ENCODE data around the gene SDHAF1. TPM values are rescaled to one million over a fixed set of nuclear protein-coding genes. Genes with fewer than 3 reads are reported as not detected.

The SDHAF1 gene
- total RNA-seq, 3 donors from 2014 or later, result 18.1 to 22.0 (median 19.1) TPM

GRCh38 chr19:36026091-36026876 is 31.3 kb downstream of the SDHAF1 start:
- H3K4me1 ChIP-seq (ENCODE audit: low read depth), result no peaks in the 10 kb centered on the region
- intact Hi-C loops (cut with DNase I, micrococcal nuclease), result no loop called here
- no peaks in the 10 kb centered on the region for H3K36me3 ChIP-seq (ENCODE audit: low read depth)
- DNase-seq (no peak), ATAC-seq (no peak)
- H3K4me3 ChIP-seq, result no peak overlapping the region
- TF ChIP-seq, protein P1, sequence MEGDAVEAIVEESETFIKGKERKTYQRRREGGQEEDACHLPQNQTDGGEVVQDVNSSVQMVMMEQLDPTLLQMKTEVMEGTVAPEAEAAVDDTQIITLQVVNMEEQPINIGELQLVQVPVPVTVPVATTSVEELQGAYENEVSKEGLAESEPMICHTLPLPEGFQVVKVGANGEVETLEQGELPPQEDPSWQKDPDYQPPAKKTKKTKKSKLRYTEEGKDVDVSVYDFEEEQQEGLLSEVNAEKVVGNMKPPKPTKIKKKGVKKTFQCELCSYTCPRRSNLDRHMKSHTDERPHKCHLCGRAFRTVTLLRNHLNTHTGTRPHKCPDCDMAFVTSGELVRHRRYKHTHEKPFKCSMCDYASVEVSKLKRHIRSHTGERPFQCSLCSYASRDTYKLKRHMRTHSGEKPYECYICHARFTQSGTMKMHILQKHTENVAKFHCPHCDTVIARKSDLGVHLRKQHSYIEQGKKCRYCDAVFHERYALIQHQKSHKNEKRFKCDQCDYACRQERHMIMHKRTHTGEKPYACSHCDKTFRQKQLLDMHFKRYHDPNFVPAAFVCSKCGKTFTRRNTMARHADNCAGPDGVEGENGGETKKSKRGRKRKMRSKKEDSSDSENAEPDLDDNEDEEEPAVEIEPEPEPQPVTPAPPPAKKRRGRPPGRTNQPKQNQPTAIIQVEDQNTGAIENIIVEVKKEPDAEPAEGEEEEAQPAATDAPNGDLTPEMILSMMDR (IDR thresholded peaks at IDR 0.05), result no peak
- no peaks in the 10 kb centered on the region for H3K9me3 ChIP-seq

- no peak for ATAC-seq
- Histone ChIP-seq H3K4me3 (no peak overlapping the region), H3K9me3 (no peaks in the 10 kb centered on the region), H3K36me3 (ENCODE audit: low read depth) (no peaks in the 10 kb centered on the region), H3K4me1 (ENCODE audit: low read depth) (no peaks in the 10 kb centered on the region)
- TF ChIP-seq, protein P1 (IDR thresholded peaks at IDR 0.05), result no peak
- intact Hi-C loops (cut with DNase I, micrococcal nuclease), result no loop called here
- DNase-seq, result no peak
Observed at GRCh38 chr19:36027696-36028095, 32.7 kb downstream of the SDHAF1 start.

GRCh38 chr19:36028313-36029041 is 33.5 kb downstream of the SDHAF1 start:
- Histone ChIP-seq H3K4me3 (no peak overlapping the region), H3K4me1 (ENCODE audit: low read depth) (no peaks in the 10 kb centered on the region), H3K36me3 (ENCODE audit: low read depth) (no peaks in the 10 kb centered on the region), H3K9me3 (no peaks in the 10 kb centered on the region)
- DNase-seq, result no peak
- no peak for ATAC-seq
- intact Hi-C loops (cut with DNase I, micrococcal nuclease), result no loop called here
- TF ChIP-seq, protein P1 (IDR thresholded peaks at IDR 0.05), result no peak

DNA sequence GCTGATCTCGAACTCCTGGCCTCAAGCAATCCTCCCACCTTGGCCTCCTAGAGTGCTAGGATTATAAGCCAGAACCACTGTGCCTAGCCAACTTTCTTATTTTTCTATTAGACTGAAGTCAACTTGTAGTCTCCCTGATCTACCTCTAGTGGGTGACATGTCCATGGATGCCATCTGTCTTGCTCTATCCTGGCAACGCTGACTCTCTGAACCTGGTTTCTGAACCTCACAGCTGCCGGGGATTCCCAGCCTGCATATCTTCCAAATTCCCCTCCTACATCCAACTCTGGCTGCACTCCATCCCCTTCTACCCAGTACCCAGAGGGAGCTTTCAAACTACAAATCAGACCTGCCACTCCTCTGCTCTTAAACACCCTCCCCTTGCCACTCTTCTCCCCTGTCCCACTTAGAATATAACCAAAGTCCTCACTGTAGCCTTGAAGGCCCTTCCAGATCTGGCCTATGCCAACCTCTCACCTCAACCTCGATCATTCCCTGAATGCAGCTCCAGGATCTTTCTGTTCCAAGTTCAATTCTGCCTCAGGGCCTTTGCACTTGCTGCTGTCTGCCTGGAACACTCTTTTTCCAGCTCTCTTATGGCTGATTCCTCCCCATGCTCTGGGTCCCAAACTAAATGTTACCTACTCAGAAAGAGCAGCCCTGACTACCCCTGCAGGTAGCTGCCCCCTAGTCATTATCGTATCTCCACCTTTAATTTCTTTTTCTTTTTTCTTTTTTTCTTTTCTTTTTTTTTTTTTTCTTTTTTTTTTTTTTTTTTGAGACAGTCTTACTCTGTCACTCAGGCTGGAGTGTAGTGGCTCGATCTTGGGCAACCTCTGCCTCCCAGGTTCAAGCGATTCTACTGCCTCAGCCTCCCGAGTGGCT is 35.5 kb downstream of the SDHAF1 start:
- Histone ChIP-seq H3K4me1 (ENCODE audit: low read depth) (no peaks in the 10 kb centered on the region), H3K36me3 (ENCODE audit: low read depth) (no peaks in the 10 kb centered on the region), H3K9me3 (no peaks in the 10 kb centered on the region), H3K4me3 (no peak overlapping the region)
- ATAC-seq, result peak; percentile 22
- intact Hi-C loops (cut with DNase I, micrococcal nuclease), result no loop called here
- DNase-seq, result no peak
- TF ChIP-seq, protein P1 (IDR thresholded peaks at IDR 0.05), result no peak

DNA sequence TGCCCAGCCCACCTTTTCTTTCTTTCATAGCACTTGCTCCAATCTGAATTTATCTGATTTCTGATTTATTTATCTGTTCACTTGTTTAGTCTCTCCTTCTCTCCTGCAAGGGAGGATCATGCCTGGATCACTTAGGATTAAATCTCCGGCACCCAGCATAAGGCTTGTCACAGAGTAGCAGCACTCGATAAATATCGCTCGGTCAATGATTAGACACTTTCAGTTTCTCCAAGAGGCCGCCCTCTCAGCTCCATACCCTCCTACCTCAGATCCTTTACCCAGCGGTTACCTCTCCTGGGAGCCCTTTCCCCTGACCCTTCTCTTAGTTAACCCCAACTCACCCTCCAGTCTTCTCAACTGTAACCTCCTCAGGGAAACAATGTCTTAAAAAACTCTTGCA is 36.3 kb downstream of the SDHAF1 start:
- ATAC-seq, result no peak
- no peaks in the 10 kb centered on the region for H3K36me3 ChIP-seq (ENCODE audit: low read depth)
- H3K4me1 ChIP-seq (ENCODE audit: low read depth), result no peaks in the 10 kb centered on the region
- TF ChIP-seq, protein P1 (IDR thresholded peaks at IDR 0.05), result no peak
- no peak for DNase-seq
- no peaks in the 10 kb centered on the region for H3K9me3 ChIP-seq
- intact Hi-C loops (cut with DNase I, micrococcal nuclease), result no loop called here
- H3K4me3 ChIP-seq, result no peak overlapping the region

All from mucosa of descending colon (tissue), 3 donors.